ENCODE data around the gene MAML3.

Gene MAML3

DNA sequence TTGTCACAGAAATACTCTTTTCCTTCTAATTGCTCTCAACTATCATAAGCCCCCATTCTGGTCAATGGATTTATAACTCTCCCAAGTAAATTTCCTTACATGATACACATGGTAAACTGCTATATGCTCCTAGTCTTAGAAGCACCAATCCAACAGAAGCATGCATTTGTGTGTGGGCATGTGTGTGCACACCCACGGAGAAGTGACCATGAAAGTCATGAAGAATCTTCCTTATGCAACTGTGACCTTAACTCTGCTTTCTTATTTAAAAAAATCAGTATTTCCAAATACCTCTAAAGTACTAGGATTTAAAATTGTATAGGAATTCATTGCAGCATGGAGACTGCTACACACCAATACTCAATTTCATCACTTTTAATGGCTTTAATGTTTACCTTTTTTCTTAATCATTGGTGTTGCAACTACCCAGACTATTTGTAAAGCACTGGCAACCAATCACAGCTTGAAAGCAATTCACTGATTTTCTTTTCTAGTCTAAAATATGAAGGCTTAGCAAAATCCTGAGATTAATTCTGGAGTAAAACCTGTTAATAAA is 47.6 kb downstream of the MAML3 start:
- Histone ChIP-seq H3K27me3 (ENCODE audit: insufficient read depth, low read length) (no peaks in the 10 kb centered on the region), H2AFZ (ENCODE audit: low read length) (no peak overlapping the region), H4K20me1 (ENCODE audit: insufficient read depth, low read length) (no peaks in the 10 kb centered on the region), H3K9me2 (ENCODE audit: low read depth, low read length) (no peaks in the 10 kb centered on the region), H3K36me3 (ENCODE audit: insufficient read depth, low read length) (no peaks in the 10 kb centered on the region), H3K4me3 (ENCODE audit: low read depth, low read length, poor library complexity, severe bottlenecking) (no peak overlapping the region), H3K9me3 (ENCODE audit: low read length) (no peaks in the 10 kb centered on the region), H3K9ac (ENCODE audit: low read length) (no peak overlapping the region), H3K79me2 (ENCODE audit: insufficient read depth, low read length) (no peaks in the 10 kb centered on the region), H3K4me2 (ENCODE audit: low read length) (no peak overlapping the region), H3K27ac (ENCODE audit: low read depth, low read length, poor library complexity, severe bottlenecking) (no peak overlapping the region), H3F3A (ENCODE audit: insufficient read depth, low read length) (no peaks in the 10 kb centered on the region), H3K4me1 (ENCODE audit: insufficient read depth, low read length, severe bottlenecking) (peaks cover 4% of the 10 kb centered on the region)
- TF ChIP-seq, protein P1, sequence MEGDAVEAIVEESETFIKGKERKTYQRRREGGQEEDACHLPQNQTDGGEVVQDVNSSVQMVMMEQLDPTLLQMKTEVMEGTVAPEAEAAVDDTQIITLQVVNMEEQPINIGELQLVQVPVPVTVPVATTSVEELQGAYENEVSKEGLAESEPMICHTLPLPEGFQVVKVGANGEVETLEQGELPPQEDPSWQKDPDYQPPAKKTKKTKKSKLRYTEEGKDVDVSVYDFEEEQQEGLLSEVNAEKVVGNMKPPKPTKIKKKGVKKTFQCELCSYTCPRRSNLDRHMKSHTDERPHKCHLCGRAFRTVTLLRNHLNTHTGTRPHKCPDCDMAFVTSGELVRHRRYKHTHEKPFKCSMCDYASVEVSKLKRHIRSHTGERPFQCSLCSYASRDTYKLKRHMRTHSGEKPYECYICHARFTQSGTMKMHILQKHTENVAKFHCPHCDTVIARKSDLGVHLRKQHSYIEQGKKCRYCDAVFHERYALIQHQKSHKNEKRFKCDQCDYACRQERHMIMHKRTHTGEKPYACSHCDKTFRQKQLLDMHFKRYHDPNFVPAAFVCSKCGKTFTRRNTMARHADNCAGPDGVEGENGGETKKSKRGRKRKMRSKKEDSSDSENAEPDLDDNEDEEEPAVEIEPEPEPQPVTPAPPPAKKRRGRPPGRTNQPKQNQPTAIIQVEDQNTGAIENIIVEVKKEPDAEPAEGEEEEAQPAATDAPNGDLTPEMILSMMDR (IDR thresholded peaks at IDR 0.05; ENCODE audit: low read length): no peak
- TF ChIP-seq EZH2 (IDR thresholded peaks at IDR 0.05; ENCODE audit: borderline replicate concordance, low read length): no peak

DNA sequence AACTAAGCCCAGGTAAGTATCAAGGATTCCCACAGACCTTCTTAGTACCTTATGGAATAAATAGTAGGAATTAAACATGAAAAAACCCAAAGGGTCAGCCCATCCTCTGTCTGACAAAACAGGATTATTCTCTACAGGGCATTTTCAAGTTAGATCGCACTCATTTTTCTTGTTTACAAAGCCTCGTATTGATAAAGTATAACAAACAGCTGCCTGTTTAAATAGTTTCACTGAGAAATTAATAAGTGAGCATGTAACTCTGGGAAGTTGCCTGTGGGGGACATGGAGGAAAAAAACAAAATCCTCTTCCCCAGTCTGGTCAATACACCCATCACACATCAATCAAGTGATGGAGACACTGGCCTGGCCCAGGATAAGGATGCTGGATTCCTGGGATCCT is 48.5 kb downstream of the MAML3 start:
- peaks cover 4% of the 10 kb centered on the region for H3K4me1 ChIP-seq (ENCODE audit: insufficient read depth, low read length, severe bottlenecking)
- no peak overlapping the region for H2AFZ ChIP-seq (ENCODE audit: low read length)
- H3K27me3 ChIP-seq (ENCODE audit: insufficient read depth, low read length): no peaks in the 10 kb centered on the region
- H3F3A ChIP-seq (ENCODE audit: insufficient read depth, low read length): no peaks in the 10 kb centered on the region
- H3K9ac ChIP-seq (ENCODE audit: low read length): no peak overlapping the region
- no peaks in the 10 kb centered on the region for H3K9me3 ChIP-seq (ENCODE audit: low read length)
- H3K79me2 ChIP-seq (ENCODE audit: insufficient read depth, low read length): no peaks in the 10 kb centered on the region
- H4K20me1 ChIP-seq (ENCODE audit: insufficient read depth, low read length): no peaks in the 10 kb centered on the region
- TF ChIP-seq EZH2 (IDR thresholded peaks at IDR 0.05; ENCODE audit: borderline replicate concordance, low read length): no peak
- TF ChIP-seq, protein P1 (IDR thresholded peaks at IDR 0.05; ENCODE audit: low read length): no peak
- H3K4me2 ChIP-seq (ENCODE audit: low read length): no peak overlapping the region
- H3K27ac ChIP-seq (ENCODE audit: low read depth, low read length, poor library complexity, severe bottlenecking): no peak overlapping the region
- H3K4me3 ChIP-seq (ENCODE audit: low read depth, low read length, poor library complexity, severe bottlenecking): no peak overlapping the region
- no peaks in the 10 kb centered on the region for H3K9me2 ChIP-seq (ENCODE audit: low read depth, low read length)
- H3K36me3 ChIP-seq (ENCODE audit: insufficient read depth, low read length): no peaks in the 10 kb centered on the region

DNA sequence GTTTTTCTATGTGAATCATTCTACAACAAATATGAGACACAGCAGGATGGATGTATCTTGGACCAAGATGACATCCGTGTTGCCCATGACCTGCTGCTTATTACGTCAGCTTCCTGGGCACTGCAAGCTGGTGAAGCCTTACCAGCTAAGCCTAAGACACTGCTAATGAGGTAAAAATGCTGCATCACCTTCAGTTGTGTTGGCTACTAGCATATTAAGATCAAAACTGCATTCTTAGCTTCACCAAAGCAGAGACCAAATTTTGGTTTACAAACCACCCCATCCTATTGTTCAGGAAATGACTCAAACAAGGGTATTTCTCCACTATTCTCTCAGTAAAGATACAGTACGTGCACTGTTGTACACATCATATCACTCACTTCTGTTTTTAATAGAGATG is 50.3 kb downstream of the MAML3 start:
- Histone ChIP-seq H3K27ac (ENCODE audit: low read depth, low read length, poor library complexity, severe bottlenecking) (no peak overlapping the region), H3K9ac (ENCODE audit: low read length) (no peak overlapping the region)

More for the DNA sequence above, 50.3 kb downstream of the MAML3 start:
- Histone ChIP-seq H3K4me3 (ENCODE audit: low read depth, low read length, poor library complexity, severe bottlenecking) (no peak overlapping the region), H3K9me3 (ENCODE audit: low read length) (no peaks in the 10 kb centered on the region), H3K9me2 (ENCODE audit: low read depth, low read length) (no peaks in the 10 kb centered on the region), H3K4me2 (ENCODE audit: low read length) (no peak overlapping the region), H2AFZ (ENCODE audit: low read length) (no peak overlapping the region), H3K36me3 (ENCODE audit: insufficient read depth, low read length) (no peaks in the 10 kb centered on the region), H4K20me1 (ENCODE audit: insufficient read depth, low read length) (no peaks in the 10 kb centered on the region), H3K79me2 (ENCODE audit: insufficient read depth, low read length) (no peaks in the 10 kb centered on the region), H3K27me3 (ENCODE audit: insufficient read depth, low read length) (no peaks in the 10 kb centered on the region), H3F3A (ENCODE audit: insufficient read depth, low read length) (no peaks in the 10 kb centered on the region), H3K4me1 (ENCODE audit: insufficient read depth, low read length, severe bottlenecking) (peaks cover 22% of the 10 kb centered on the region)
- TF ChIP-seq EZH2 (IDR thresholded peaks at IDR 0.05; ENCODE audit: borderline replicate concordance, low read length): no peak
- TF ChIP-seq, protein P1 (IDR thresholded peaks at IDR 0.05; ENCODE audit: low read length): no peak
